Mesodermal cell (in vitro differentiated cells): Measurements from ENCODE around the gene ANKMY1.
"Not testable (repeated sequence)": the region's sequence is repeated elsewhere in the genome, so short reads cannot be mapped to it uniquely, and the experiment has no call there.

Experiments
- H3K27ac ChIP-seq: 2 replicates; pipeline ENCODE4 v1.7.0; 2013; ENCODE audit warnings: mild to moderate bottlenecking, low read depth, low read length, moderate library complexity; ENCODE audit not compliant: severe bottlenecking
- H3K36me3 ChIP-seq: 2 replicates; pipeline ENCODE4 v1.7.1; 2013; ENCODE audit warnings: mild to moderate bottlenecking, low read length, moderate library complexity; ENCODE audit not compliant: control insufficient read depth, insufficient read depth
- H3K4me1 ChIP-seq: one replicate; pipeline ENCODE4 v1.7.1; 2013; ENCODE audit warnings: mild to moderate bottlenecking, low read length; ENCODE audit not compliant: insufficient read depth, control insufficient read depth, poor library complexity, severe bottlenecking
- H3K4me3 ChIP-seq: 2 replicates; pipeline ENCODE4 v1.7.0; 2013; ENCODE audit warnings: low read length, control low read depth, mild to moderate bottlenecking; ENCODE audit not compliant: insufficient read depth, poor library complexity, severe bottlenecking; ENCODE audit errors: extremely low read depth
- H3K9me3 ChIP-seq: 2 replicates; pipeline ENCODE4 v1.7.1; 2013; ENCODE audit warnings: mild to moderate bottlenecking, low read length, moderate library complexity; ENCODE audit not compliant: control insufficient read depth
- WGBS, 2 experiments: methylation state at CpG; one replicate each; pipeline ENCODE4 v1.1.5; 2013; ENCODE audit warnings: missing lambda C conversion rate in 2 of 2; ENCODE audit not compliant: insufficient coverage in 2 of 2; 5-methylcytosine and 5-hydroxymethylcytosine counted together

ANKMY1 gene

GRCh38 chr2:240498171-240498957 is 59.4 kb downstream of the ANKMY1 start:
- WGBS, 2 experiments = 92 to 94% methylated on average over 8 to 9 of the region's 13 CpGs

GRCh38 chr2:240497082-240497481 is 60.7 kb downstream of the ANKMY1 start:
- not testable (repeated sequence) for H3K9me3 ChIP-seq, H3K4me3 ChIP-seq, H3K27ac ChIP-seq, H3K36me3 ChIP-seq, H3K4me1 ChIP-seq
- 85 to 92% methylated on average over 5 to 6 of the region's 7 CpGs for WGBS, 2 experiments

More at GRCh38 chr2:240498171-240498957, 59.4 kb downstream of the ANKMY1 start:
- no peak overlapping the region for H3K27ac ChIP-seq
- H3K4me3 ChIP-seq = no peak overlapping the region
- no peaks in the 10 kb centered on the region for H3K36me3 ChIP-seq
- H3K4me1 ChIP-seq = no peaks in the 10 kb centered on the region
- H3K9me3 ChIP-seq = no peaks in the 10 kb centered on the region

- H3K4me3 ChIP-seq, H3K4me1 ChIP-seq, H3K36me3 ChIP-seq, H3K27ac ChIP-seq, H3K9me3 ChIP-seq: not testable (repeated sequence)
- 0 to 70% methylated on average over 1 to 2 of the region's 11 CpGs for WGBS, 2 experiments
Observed at GRCh38 chr2:240494942-240495341, 62.8 kb downstream of the ANKMY1 start.

GRCh38 chr2:240494194-240494793 is 63.5 kb downstream of the ANKMY1 start:
- peaks cover 11% of the 10 kb centered on the region for H3K9me3 ChIP-seq
- WGBS, 2 experiments = no CpG with 5 or more reads among the region's 1 CpG
- no peaks in the 10 kb centered on the region for H3K36me3 ChIP-seq
- H3K4me1 ChIP-seq = no peaks in the 10 kb centered on the region
- H3K4me3 ChIP-seq = no peak overlapping the region
- H3K27ac ChIP-seq = no peak overlapping the region

- Histone ChIP-seq H3K4me1 (no peaks in the 10 kb centered on the region), H3K27ac (no peak overlapping the region), H3K4me3 (no peak overlapping the region), H3K36me3 (no peaks in the 10 kb centered on the region), H3K9me3 (peaks cover 19% of the 10 kb centered on the region)
- no CpG with 5 or more reads among the region's 2 CpGs for WGBS, 2 experiments
Observed at GRCh38 chr2:240491483-240491882, 66.3 kb downstream of the ANKMY1 start.

- Histone ChIP-seq H3K27ac (no peak overlapping the region), H3K4me1 (no peaks in the 10 kb centered on the region), H3K9me3 (peaks cover 3% of the 10 kb centered on the region), H3K4me3 (no peak overlapping the region), H3K36me3 (no peaks in the 10 kb centered on the region)
- 94 to 96% methylated on average over 9 to 10 of the region's 11 CpGs for WGBS, 2 experiments
Observed at GRCh38 chr2:240482141-240482540, 75.6 kb downstream of the ANKMY1 start.

- WGBS, 2 experiments = 95 to 98% methylated on average over 4 to 5 of the region's 5 CpGs
- Histone ChIP-seq H3K27ac (no peak overlapping the region), H3K9me3 (no peaks in the 10 kb centered on the region), H3K4me1 (no peaks in the 10 kb centered on the region), H3K36me3 (no peaks in the 10 kb centered on the region), H3K4me3 (no peak overlapping the region)
Observed at GRCh38 chr2:240481720-240482119, 76.1 kb downstream of the ANKMY1 start.

GRCh38 chr2:240480834-240481623 is 76.8 kb downstream of the ANKMY1 start:
- 92 to 94% methylated on average over 20 to 23 of the region's 25 CpGs for WGBS, 2 experiments
- Histone ChIP-seq H3K4me3 (no peak overlapping the region), H3K4me1 (no peaks in the 10 kb centered on the region), H3K27ac (no peak overlapping the region), H3K9me3 (no peaks in the 10 kb centered on the region), H3K36me3 (no peaks in the 10 kb centered on the region)

- Histone ChIP-seq H3K4me3 (no peak overlapping the region), H3K36me3 (no peaks in the 10 kb centered on the region), H3K4me1 (no peaks in the 10 kb centered on the region), H3K27ac (no peak overlapping the region), H3K9me3 (no peaks in the 10 kb centered on the region)
- WGBS, 2 experiments = 77 to 86% methylated on average over 12 of the region's 12 CpGs
Observed at GRCh38 chr2:240479111-240479501, 78.7 kb downstream of the ANKMY1 start.

- no peaks in the 10 kb centered on the region for H3K4me1 ChIP-seq
- no peaks in the 10 kb centered on the region for H3K9me3 ChIP-seq
- H3K36me3 ChIP-seq = no peaks in the 10 kb centered on the region
- H3K27ac ChIP-seq = no peak overlapping the region
- WGBS, 2 experiments = 92 to 96% methylated on average over 17 to 18 of the region's 21 CpGs
- no peak overlapping the region for H3K4me3 ChIP-seq
Observed at GRCh38 chr2:240478346-240479110, 79.3 kb downstream of the ANKMY1 start.
